ENCODE data around the gene KCNN1. TPM values are rescaled to one million over a fixed set of nuclear protein-coding genes. Genes with fewer than 3 reads are reported as not detected.

KCNN1 gene
- total RNA-seq, 1 experiment from 2014 or later = 9.2 TPM

DNA sequence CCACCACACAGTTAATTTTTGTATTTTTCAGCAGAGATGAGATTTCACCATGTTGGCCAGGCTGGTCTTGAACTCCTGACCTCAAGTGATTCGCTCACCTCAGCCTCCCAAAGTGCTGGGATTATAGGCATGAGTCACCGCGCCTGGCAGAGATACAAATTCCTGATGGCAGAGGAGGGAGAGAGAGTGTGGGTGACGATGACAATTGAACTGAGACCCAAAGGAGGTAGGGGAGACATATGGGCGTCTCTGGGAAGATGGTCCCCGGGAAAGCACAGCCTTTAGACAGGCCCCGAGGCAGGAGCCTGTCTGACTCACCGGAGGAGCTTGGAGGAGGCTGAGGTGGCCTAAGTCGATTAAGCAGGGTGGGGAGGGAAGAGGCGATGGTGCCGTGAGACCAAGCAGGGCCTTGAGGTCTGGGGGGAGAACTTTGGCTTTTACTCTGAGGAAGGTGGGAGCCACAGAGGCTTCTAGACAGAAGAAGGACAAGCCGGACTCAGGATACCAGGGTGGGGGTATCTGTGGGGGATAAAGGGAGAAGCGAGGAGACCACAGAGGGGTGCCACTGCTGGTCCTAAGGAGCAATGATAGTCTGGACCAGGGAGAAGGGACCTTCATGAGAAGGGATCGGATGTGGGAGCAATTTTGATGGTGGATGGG is 79.3 kb downstream of the KCNN1 start:
- no peak overlapping the region for H2BK12ac ChIP-seq (ENCODE audit: insufficient read length, low read depth, low read length)
- H3K9ac ChIP-seq (ENCODE audit: extremely low read depth, insufficient read length, low read length) = no peak overlapping the region
- H3K9me3 ChIP-seq (ENCODE audit: control insufficient read depth, low read depth, low read length) = no peaks in the 10 kb centered on the region
- no peaks in the 10 kb centered on the region for H3K4me1 ChIP-seq (ENCODE audit: insufficient read depth, low read length)
- no peak overlapping the region for H4K8ac ChIP-seq (replicated peaks; ENCODE audit: insufficient read length, low read depth, low read length)
- H3K4me3 Mint-ChIP-seq = no peak overlapping the region
- no peaks in the 10 kb centered on the region for H3K79me1 ChIP-seq (ENCODE audit: insufficient read depth, low read depth, low read length, poor library complexity, severe bottlenecking)
- no peak overlapping the region for H2BK5ac ChIP-seq (ENCODE audit: insufficient read length, low read length)
- DNase-seq = no peak
- no peak overlapping the region for H3K18ac ChIP-seq (ENCODE audit: insufficient read length, low read depth, low read length)
- H4K91ac ChIP-seq (ENCODE audit: insufficient read length, low read depth, low read length) = no peak overlapping the region
- H4K20me1 ChIP-seq (ENCODE audit: control insufficient read depth, insufficient read depth, insufficient read length) = no peaks in the 10 kb centered on the region
- H4K5ac ChIP-seq (ENCODE audit: insufficient read length, low read depth, low read length) = no peak overlapping the region
- no peak overlapping the region for H2BK120ac ChIP-seq (ENCODE audit: low read depth, low read length, poor library complexity, severe bottlenecking)
- H3K9me3 Mint-ChIP-seq = peaks cover 0 to 2% of the 10 kb centered on the region in 2 experiments; a peak in 2 of 5 replicates
- H3K27ac Mint-ChIP-seq = no peak overlapping the region
- peaks cover 1% of the 10 kb centered on the region for H3K27me3 Mint-ChIP-seq (ENCODE audit: low read depth)
- H3K23me2 ChIP-seq (ENCODE audit: insufficient read length, low read depth, low read length, poor library complexity, severe bottlenecking) = no peaks in the 10 kb centered on the region
- no peak overlapping the region for H3K27ac ChIP-seq (ENCODE audit: insufficient read length, low read depth, low read length)
- no peak overlapping the region for H2BK15ac ChIP-seq (ENCODE audit: low read depth, low read length)
- H3T11ph ChIP-seq (ENCODE audit: low read length) = no peak overlapping the region
- no peak overlapping the region for H2AK5ac ChIP-seq (ENCODE audit: insufficient read length, low read length)
- H3K4me2 ChIP-seq (ENCODE audit: insufficient read depth, insufficient read length, low read length) = no peak overlapping the region
- no peak overlapping the region for H2AFZ ChIP-seq (ENCODE audit: low read length)
- no peak overlapping the region for H3K14ac ChIP-seq (ENCODE audit: insufficient read depth, low read length)
- no peak overlapping the region for H3K23ac ChIP-seq (ENCODE audit: insufficient read length, low read depth, low read length)
- H3K79me2 ChIP-seq (ENCODE audit: insufficient read depth, low read length) = no peaks in the 10 kb centered on the region
- no peak overlapping the region for H3K4ac ChIP-seq (ENCODE audit: low read depth, low read length)
- no peaks in the 10 kb centered on the region for H3K36me3 Mint-ChIP-seq (ENCODE audit: insufficient read depth in 1 of 3, low read depth in 3 of 3)
- H3K56ac ChIP-seq (ENCODE audit: insufficient read length, low read depth, low read length) = no peak overlapping the region
- H3K4me1 Mint-ChIP-seq = peaks cover 3 to 11% of the 10 kb centered on the region in 2 experiments
- TF ChIP-seq, protein P1, sequence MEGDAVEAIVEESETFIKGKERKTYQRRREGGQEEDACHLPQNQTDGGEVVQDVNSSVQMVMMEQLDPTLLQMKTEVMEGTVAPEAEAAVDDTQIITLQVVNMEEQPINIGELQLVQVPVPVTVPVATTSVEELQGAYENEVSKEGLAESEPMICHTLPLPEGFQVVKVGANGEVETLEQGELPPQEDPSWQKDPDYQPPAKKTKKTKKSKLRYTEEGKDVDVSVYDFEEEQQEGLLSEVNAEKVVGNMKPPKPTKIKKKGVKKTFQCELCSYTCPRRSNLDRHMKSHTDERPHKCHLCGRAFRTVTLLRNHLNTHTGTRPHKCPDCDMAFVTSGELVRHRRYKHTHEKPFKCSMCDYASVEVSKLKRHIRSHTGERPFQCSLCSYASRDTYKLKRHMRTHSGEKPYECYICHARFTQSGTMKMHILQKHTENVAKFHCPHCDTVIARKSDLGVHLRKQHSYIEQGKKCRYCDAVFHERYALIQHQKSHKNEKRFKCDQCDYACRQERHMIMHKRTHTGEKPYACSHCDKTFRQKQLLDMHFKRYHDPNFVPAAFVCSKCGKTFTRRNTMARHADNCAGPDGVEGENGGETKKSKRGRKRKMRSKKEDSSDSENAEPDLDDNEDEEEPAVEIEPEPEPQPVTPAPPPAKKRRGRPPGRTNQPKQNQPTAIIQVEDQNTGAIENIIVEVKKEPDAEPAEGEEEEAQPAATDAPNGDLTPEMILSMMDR (conservative IDR thresholded peaks at IDR 0.05) = no peak
- WGBS (ENCODE audit: extremely low coverage, insufficient read length, low lambda C conversion rate) = no CpG with 5 or more reads among the region's 14 CpGs
- no peak overlapping the region for H2BK20ac ChIP-seq (ENCODE audit: low read depth, low read length, poor library complexity, severe bottlenecking)
- no peaks in the 10 kb centered on the region for H3K27me3 ChIP-seq (ENCODE audit: insufficient read depth, low read length)

All from H9 (cell line).